Activated naive CD8-positive, alpha-beta T cell (primary cell): ENCODE data around the gene MRLN.
"Not testable (repeated sequence)": the region's sequence is repeated elsewhere in the genome, so short reads cannot be mapped to it uniquely, and the experiment has no call there.

Experiments used
- H3K27ac Mint-ChIP-seq: one replicate; pipeline ENCODE4 v1.8.0; 2021; ENCODE audit warnings: mixed read lengths
- H3K27me3 Mint-ChIP-seq: one replicate; pipeline ENCODE4 v1.8.0; 2021; ENCODE audit warnings: mixed read lengths
- H3K36me3 Mint-ChIP-seq: one replicate; pipeline ENCODE4 v1.8.0; 2021; ENCODE audit warnings: mixed read lengths
- H3K4me1 Mint-ChIP-seq: one replicate; pipeline ENCODE4 v1.8.0; 2021; ENCODE audit warnings: low read depth, mixed read lengths
- H3K4me3 Mint-ChIP-seq: one replicate; pipeline ENCODE4 v1.8.0; 2021; ENCODE audit warnings: mild to moderate bottlenecking, mixed read lengths
- H3K9me3 Mint-ChIP-seq: one replicate; pipeline ENCODE4 v1.8.0; 2021; ENCODE audit warnings: low read depth, mixed read lengths

MRLN gene

DNA sequence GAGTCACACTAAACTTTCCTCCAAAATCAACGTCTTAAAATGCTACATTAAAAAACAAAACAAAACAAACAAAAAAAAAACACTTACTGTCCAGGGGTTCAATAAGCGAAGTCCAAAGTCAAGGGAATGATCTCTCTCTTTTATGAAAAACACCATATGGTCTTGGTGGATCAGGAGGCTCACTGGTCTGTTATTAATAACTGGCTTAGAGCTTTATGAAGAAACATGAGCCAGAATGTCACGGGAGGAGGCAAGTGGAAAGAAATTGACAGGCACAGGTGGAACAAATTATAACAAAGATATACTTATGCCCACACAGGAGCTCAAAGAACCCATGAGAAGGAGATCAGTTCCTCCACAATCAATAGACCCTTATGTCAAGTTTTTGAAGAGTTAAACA, at the start of gene MRLN:
MRLN (minus strand) TSS at position 189 of the 400 bp plus-strand sequence.
- Mint-ChIP-seq H3K9me3 (no peaks in the 10 kb centered on the region), H3K36me3 (no peaks in the 10 kb centered on the region), H3K27ac (no peak within 1 kb of the TSS), H3K4me1 (no peaks in the 10 kb centered on the region), H3K4me3 (no peak within 1 kb of the TSS), H3K27me3 (peaks cover 7% of the 10 kb centered on the region)

DNA sequence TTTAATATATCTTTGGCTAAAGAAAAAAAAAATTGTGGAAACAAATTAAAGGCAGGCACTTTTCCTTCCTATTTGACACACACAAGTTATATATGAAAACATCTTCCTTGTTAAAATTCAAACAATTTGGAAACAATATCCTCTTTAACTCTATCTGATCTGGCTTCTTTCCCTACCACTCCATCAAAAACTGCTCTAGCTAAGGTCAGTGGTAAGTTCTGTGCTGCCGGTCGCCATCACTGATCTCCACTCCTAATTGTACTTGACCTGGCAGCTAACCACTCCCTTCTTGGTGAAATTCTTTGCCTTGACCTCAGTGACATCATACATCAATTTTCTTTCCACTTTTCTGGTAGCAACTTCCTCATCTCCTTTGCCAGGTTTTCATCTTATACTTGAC, 47.9 kb upstream of the MRLN start:
- H3K4me1 Mint-ChIP-seq, result no peaks in the 10 kb centered on the region
- no peaks in the 10 kb centered on the region for H3K9me3 Mint-ChIP-seq
- H3K27ac Mint-ChIP-seq, result no peak overlapping the region
- no peak overlapping the region for H3K4me3 Mint-ChIP-seq
- no peaks in the 10 kb centered on the region for H3K27me3 Mint-ChIP-seq
- peaks cover 36% of the 10 kb centered on the region for H3K36me3 Mint-ChIP-seq

DNA sequence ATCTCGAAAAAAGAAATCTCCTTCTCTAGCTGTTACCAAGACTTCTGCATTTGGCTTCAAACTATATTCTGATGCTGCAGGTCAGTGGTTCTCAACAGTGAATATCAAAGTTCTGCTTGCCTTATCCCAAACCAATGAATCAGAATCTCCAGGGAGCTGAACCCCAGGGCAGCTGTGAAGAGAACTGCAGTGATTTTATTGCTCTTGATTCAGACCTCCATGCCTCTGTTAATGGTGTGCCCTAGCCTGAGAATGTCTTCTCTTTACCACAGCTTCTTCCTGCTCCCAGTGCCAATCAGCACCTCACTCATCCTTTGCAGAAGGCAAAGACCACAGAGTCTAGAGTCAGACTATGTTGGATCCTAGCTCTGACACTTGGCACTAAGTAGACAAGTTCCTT, 46.2 kb upstream of the MRLN start:
- Mint-ChIP-seq H3K27me3 (no peaks in the 10 kb centered on the region), H3K27ac (no peak overlapping the region), H3K4me3 (no peak overlapping the region), H3K36me3 (peaks cover 33% of the 10 kb centered on the region), H3K9me3 (no peaks in the 10 kb centered on the region), H3K4me1 (no peaks in the 10 kb centered on the region)

DNA sequence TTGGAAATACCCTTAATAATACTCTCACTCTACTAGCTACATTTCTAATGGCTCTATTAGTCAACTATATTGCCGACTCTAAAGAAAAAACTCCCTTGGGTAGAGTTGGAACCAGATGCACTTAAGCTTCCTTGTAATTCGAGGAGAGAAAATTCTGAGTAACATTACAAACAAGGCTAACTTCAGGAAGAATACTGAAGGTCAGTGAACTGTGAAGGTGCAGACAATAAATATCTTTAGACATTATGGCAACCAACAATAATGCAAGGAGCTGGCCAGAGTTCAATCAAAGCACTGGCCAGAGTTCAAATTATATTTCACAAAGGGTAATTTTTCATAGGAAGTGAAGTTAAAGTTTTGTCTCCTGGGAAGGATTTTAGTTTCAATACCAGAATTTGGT, 40.7 kb upstream of the MRLN start:
- H3K4me3 Mint-ChIP-seq, result no peak overlapping the region
- H3K27ac Mint-ChIP-seq, result no peak overlapping the region
- H3K4me1 Mint-ChIP-seq, result no peaks in the 10 kb centered on the region
- H3K9me3 Mint-ChIP-seq, result no peaks in the 10 kb centered on the region
- peaks cover 34% of the 10 kb centered on the region for H3K36me3 Mint-ChIP-seq
- no peaks in the 10 kb centered on the region for H3K27me3 Mint-ChIP-seq

DNA sequence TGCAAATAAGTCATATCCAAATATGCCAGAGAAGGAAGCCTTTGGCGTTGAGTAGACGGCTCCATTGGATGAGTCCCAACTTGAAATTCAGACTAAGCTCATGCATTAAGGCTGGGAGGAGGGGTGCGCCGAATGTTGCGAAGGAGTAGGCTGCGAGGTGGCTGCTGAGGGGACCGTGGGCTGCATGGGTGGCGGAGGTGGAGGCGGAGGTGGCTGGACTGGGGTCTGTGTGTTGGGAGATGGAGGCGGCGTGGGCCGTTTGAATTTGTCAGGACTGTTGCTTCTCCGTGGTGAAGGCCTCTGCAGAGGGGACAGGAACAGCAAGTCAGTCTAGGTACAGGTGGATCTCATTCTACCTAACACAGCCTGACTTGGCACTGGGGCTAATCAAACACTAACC, 39.6 kb upstream of the MRLN start:
- H3K9me3 Mint-ChIP-seq, result no peaks in the 10 kb centered on the region
- H3K4me1 Mint-ChIP-seq, result no peaks in the 10 kb centered on the region
- H3K4me3 Mint-ChIP-seq, result no peak overlapping the region
- H3K36me3 Mint-ChIP-seq, result peaks cover 31% of the 10 kb centered on the region
- H3K27ac Mint-ChIP-seq, result no peak overlapping the region
- H3K27me3 Mint-ChIP-seq, result no peaks in the 10 kb centered on the region

DNA sequence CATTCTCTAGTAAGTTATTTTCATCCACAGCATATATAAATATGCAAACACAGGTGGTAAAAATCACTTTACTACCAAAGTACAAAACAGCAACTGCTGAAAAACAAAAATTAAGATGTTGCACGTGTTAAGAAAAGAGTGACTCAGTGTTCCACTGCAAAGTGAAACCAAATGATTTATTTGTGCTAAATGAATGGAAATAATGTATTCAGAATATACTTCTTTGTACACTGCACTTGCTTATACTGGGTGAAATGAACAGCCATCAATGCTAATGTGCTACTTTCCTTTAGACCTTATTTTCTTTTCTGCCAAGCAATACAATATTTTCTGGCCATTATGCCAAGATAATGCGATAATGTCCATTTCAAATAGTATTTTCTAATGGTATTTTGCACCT, 38.3 kb upstream of the MRLN start:
- Mint-ChIP-seq H3K27me3 (no peaks in the 10 kb centered on the region), H3K27ac (no peak overlapping the region), H3K4me3 (no peak overlapping the region), H3K4me1 (no peaks in the 10 kb centered on the region), H3K36me3 (peaks cover 26% of the 10 kb centered on the region), H3K9me3 (no peaks in the 10 kb centered on the region)

DNA sequence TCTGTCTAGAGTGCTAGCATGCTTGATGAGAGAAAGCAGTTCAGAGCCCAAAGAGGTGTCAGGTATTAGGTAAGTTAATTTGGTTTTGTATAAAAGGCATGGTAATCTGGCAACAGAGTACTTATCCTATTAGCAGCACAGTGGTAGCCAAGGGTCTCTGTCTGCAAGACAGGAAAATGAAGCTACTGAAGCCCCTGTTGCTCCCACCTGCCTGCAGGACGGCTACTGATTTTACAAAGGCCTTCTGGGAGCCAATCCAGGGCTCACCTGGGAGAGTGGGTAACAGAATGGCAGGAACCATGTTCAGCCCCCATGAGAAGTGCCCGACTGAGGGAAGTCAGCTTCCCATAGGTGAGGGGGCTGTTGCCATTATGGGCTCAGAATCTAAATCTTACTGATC, 36.8 kb upstream of the MRLN start:
- not testable (repeated sequence) for H3K9me3 Mint-ChIP-seq, H3K27ac Mint-ChIP-seq, H3K27me3 Mint-ChIP-seq, H3K4me3 Mint-ChIP-seq, H3K4me1 Mint-ChIP-seq
- peaks cover 22% of the 10 kb centered on the region for H3K36me3 Mint-ChIP-seq

DNA sequence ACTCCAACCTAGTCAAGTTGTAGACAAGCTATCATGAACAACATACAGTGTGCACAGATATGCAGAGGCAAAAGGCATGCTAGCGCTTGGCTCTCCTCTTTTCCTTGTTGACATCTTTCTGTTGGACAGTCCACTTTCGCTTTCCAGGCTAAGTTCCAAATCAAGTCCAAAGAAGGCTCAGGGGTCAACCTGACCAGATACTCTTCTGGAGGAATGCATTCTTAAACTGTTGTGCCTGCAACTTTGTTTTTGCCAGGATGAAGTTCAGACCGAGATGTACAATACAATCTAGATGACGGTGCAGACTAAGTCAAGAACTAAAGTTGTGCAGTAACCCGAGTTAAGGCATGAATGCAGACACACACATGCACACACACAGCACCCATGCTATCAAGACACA, 35.7 kb upstream of the MRLN start:
- H3K4me1 Mint-ChIP-seq, H3K9me3 Mint-ChIP-seq, H3K27me3 Mint-ChIP-seq, H3K4me3 Mint-ChIP-seq, H3K27ac Mint-ChIP-seq: not testable (repeated sequence)
- peaks cover 12% of the 10 kb centered on the region for H3K36me3 Mint-ChIP-seq

DNA sequence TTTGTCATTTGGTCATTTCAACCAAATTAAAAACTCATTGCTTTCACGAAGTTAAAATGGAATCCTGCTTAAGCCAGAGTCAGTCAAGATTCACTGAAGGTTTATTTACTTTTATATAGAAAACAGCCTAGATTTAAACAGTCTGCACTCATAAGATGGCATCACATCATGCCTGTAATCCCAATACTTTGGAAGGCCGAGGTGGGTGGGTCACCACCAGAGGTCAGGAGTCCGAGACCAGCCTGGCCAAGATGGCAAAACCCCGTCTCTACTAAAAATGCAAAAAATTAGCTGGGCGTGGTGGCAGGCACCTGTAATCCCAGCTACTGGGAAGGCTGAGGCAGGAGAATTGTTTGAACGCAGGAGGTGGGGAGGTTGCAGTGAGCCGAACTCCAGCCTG, 33.8 kb upstream of the MRLN start:
- H3K4me3 Mint-ChIP-seq, H3K9me3 Mint-ChIP-seq, H3K27me3 Mint-ChIP-seq, H3K36me3 Mint-ChIP-seq, H3K27ac Mint-ChIP-seq, H3K4me1 Mint-ChIP-seq: not testable (repeated sequence)

DNA sequence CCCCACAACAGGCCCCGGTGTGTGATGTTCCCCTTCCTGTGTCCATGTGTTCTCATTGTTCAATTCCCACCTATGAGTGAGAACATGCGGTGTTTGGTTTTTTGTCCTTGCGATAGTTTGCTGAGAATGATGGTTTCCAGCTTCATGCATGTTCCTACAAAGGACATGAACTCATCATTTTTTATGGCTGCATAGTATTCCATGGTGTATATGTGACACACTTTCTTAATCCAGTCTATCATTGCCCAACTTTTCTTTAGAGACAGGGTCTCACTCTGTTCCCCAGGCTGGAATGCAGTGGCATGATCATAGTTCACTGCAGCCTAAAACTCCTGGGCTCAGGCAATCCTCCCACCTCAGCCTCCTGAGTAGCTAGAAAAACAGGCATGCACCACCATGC, 32.2 kb upstream of the MRLN start:
- H3K27ac Mint-ChIP-seq, H3K4me1 Mint-ChIP-seq: not testable (repeated sequence)

DNA sequence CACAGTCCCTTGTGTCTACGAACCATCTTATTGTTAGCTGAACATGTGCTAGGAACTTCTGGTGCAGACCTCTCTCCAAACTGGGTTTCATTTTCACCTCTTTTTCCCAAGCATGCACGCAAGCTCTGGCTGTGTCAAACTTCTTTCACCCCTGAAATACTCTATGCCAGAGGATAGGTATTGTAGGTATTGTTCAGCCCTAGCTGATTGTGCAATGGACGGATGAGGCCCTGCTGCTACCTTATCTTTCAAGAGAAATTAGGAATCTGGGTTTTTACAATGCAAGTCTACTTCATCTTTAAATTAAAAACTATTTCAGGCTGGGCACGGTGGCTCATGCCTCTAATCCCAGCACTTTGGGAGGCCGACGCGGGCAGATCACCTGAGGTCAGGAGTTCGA, 28.3 kb upstream of the MRLN start:
- Mint-ChIP-seq H3K4me3 (no peak overlapping the region), H3K4me1 (no peaks in the 10 kb centered on the region), H3K27ac (no peak overlapping the region), H3K9me3 (peaks cover 5% of the 10 kb centered on the region), H3K27me3 (peaks cover 4% of the 10 kb centered on the region), H3K36me3 (no peaks in the 10 kb centered on the region)

More for the DNA sequence above, 32.2 kb upstream of the MRLN start:
- not testable (repeated sequence) for H3K36me3 Mint-ChIP-seq, H3K4me3 Mint-ChIP-seq, H3K9me3 Mint-ChIP-seq, H3K27me3 Mint-ChIP-seq

DNA sequence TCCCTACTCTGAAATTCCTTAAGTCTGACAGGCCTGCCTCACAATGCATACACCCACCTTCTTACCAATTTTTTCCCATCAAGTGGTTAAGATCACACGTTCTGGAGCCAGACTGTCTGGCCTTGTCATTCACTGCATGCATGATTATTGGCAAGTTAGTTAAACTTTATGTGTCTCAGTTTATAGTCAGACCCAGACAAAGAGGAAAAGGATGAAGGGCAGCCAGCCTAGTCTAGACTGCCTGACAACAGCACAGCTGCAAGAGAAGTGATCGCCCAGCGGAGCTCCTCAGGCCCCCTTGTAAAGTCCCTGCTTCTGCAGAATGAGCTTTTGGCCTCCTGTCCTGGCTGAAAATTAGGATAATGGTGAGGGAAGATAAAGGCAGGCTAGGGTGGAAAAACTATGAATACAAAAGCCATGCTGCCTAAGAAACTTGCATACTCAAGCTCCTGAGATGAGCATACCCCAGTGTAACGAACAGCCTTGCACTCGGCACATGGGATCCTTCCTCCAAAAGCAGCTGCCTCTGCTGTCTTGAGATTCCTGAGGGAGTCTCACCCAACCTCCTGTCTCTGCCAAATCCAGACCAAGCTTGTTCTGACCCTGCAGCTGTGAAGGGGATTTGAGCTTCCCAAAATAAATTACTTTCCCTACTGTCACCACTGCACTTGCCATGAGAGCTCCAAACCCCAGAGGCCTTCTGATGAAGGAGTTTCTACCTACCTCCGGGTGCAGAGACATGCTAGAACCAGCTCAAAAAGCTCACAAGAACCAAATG, 26.7 kb upstream of the MRLN start:
- H3K4me1 Mint-ChIP-seq, result no peaks in the 10 kb centered on the region
- H3K9me3 Mint-ChIP-seq, result peaks cover 5% of the 10 kb centered on the region
- peaks cover 4% of the 10 kb centered on the region for H3K27me3 Mint-ChIP-seq
- H3K4me3 Mint-ChIP-seq, result no peak overlapping the region
- no peak overlapping the region for H3K27ac Mint-ChIP-seq
- no peaks in the 10 kb centered on the region for H3K36me3 Mint-ChIP-seq

DNA sequence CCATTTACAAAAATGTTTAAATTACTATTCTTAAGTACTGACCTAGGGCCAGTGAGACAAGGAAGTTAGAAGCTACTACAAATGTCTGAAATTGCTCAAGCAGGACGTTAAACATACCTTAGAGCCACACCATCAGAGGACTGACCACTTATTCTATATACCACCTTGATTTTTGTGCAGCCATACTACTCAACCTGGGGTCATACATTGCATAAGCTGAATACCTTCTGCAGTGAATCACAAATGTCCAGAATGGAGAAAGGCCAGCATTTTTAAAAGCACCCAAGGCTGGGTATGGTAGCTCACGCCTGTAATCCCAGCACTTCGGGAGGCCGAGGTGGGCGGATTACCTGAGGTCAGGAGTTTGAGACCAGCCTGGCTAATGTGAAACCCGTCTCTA, 21.2 kb upstream of the MRLN start:
- H3K36me3 Mint-ChIP-seq, result peaks cover 5% of the 10 kb centered on the region
- no peaks in the 10 kb centered on the region for H3K4me1 Mint-ChIP-seq
- no peaks in the 10 kb centered on the region for H3K27me3 Mint-ChIP-seq
- H3K27ac Mint-ChIP-seq, result no peak overlapping the region
- no peak overlapping the region for H3K4me3 Mint-ChIP-seq
- no peaks in the 10 kb centered on the region for H3K9me3 Mint-ChIP-seq

DNA sequence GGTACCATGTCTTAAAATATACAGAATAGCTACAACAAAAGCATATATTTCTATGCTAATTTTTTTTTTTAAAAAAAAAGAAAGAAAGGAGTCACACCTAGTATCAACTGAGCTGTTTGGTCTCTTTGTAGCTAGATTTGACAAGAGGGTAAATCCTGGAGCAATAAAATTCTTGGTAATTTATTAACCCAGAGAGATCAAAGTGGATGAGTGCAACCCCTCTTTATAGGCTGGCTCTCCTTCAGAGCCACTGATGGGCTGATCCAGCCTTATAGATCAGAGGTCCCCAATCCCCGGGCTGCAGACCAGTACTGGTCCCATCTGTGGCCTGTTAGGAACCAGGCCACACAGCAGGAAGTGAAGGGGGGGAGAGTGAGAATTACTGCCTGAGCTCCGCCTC, 19.8 kb upstream of the MRLN start:
- Mint-ChIP-seq H3K9me3 (no peaks in the 10 kb centered on the region), H3K27ac (no peak overlapping the region), H3K36me3 (peaks cover 5% of the 10 kb centered on the region), H3K27me3 (no peaks in the 10 kb centered on the region), H3K4me1 (no peaks in the 10 kb centered on the region), H3K4me3 (no peak overlapping the region)

DNA sequence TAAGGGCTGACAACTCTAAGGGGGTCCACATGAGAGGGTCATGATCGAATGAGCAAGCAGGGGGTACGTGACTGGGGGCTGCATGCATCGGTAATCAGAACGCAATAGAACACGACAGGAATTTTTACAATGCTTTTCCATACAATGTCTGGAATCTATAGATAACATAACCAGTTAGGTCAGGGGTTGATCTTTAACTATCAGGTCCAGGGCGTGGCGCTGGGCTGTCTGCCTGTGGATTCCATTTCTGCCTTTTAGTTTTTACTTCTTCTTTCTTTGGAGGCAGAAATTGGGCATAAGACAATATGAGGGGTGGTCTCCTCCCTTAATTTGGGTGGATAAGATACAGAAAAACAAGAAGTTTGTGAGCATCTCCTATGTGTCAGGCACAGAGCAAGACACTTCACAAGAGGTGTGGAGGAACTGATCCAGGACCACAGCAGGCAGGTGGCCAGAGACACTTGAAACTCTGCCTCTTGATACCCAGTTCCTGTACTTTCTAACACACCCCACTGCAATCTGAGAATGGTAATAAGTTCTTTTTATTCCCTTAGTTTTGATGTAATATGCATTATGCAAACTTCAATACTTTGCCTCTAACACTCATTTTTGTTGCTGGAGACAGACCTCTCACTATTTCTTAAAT, 18.0 kb upstream of the MRLN start:
- Mint-ChIP-seq H3K4me3 (no peak overlapping the region), H3K4me1 (no peaks in the 10 kb centered on the region), H3K9me3 (no peaks in the 10 kb centered on the region), H3K27ac (no peak overlapping the region), H3K36me3 (peaks cover 5% of the 10 kb centered on the region), H3K27me3 (peaks cover 4% of the 10 kb centered on the region)

DNA sequence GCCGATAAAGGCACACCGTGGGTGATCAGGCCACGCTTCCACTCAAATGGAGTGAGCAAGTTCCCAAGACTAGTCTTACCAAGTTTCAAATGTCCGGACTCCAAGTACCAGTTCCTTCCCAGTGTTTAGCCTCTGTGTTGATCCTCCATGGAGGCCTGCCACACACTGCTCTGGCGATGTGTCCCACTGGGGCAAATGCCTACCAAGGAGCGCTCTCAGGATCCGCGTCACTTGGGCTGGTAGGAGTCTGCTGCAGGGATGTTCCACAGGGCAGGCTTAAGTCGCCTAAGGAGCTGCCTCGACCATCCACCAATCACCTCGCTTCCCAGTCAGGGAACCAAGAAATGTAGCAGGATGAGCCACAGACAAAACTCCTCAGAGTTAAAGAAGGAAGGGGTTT, 17.4 kb upstream of the MRLN start:
- H3K27ac Mint-ChIP-seq, result no peak overlapping the region
- peaks cover 5% of the 10 kb centered on the region for H3K36me3 Mint-ChIP-seq
- H3K4me1 Mint-ChIP-seq, result no peaks in the 10 kb centered on the region
- H3K27me3 Mint-ChIP-seq, result peaks cover 4% of the 10 kb centered on the region
- H3K4me3 Mint-ChIP-seq, result no peak overlapping the region
- no peaks in the 10 kb centered on the region for H3K9me3 Mint-ChIP-seq
